Fibroblast of upper back skin (primary cell): ENCODE results near the gene CGB1.
A peak's percentile ranks its signal among the peaks of the same experiment; 100 is the strongest.
"Not testable (repeated sequence)": the region's sequence is repeated elsewhere in the genome, so short reads cannot be mapped to it uniquely, and the experiment has no call there.

Experiments used
- DNase-seq: peaks from one replicate; pipeline ENCODE4 v3.0.0-alpha.2; 2013

Gene CGB1

DNA sequence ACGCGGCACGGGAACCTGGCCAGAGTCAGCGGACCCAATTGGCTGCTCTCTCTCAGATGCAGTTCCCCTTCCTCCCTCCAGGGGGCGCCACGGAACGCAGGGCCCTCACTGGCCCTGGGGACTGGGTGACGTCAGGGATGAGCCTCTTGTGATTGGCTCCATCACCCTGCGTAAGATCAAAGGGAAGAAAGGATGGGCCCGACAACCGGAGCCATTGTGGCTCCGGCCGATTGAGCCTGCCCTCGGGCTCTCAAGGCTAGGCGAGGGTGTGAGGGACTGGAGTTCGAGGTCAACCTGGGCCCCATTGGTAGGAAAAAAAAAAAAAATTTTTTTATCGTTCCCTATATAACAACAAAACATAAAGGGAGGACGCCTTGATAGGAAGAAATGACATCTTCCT lies at the start of gene CGB1:
Gene CGB1, minus strand, starts transcription at position 81 of the 400 bp plus-strand sequence. CDS start 184 bp downstream, outside the sequence.
- not testable (repeated sequence) for DNase-seq

DNA sequence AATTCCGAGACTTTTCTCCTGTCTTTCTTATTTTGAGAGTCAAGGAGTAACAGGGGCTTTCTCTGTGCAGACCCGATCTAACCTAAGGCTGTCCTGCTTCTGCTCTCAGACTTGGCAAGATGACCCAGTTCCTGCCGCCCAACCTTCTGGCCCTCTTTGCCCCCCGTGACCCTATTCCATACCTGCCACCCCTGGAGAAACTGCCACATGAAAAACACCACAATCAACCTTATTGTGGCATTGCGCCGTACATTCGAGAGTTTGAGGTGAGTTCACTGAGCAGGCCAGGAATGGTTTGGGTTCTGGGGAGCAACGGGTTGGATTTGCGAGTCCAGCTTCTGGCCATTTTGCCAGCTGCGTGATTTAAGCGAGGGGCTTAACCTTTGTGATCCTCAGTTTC lies 49.6 kb upstream of the CGB1 start:
- DNase-seq, result no peak

DNA sequence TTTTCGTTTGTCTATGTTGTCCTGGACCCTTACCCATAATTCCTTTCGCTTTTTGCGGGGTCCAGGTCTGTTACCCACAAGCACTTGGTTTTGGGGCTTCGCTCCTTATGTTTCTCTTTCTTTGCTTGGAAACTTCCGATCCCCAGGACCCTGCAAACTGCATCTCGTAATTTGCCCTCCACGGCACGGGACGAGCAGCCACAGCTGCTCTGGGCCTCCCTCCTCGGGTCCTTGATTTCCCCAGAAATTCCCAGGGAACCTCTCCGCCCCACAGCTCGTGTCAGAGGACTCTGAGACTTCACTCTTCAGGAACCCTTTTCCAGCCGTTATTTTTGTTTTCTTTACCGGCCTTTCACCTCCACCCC lies 49.2 kb upstream of the CGB1 start:
- no peak for DNase-seq

DNA sequence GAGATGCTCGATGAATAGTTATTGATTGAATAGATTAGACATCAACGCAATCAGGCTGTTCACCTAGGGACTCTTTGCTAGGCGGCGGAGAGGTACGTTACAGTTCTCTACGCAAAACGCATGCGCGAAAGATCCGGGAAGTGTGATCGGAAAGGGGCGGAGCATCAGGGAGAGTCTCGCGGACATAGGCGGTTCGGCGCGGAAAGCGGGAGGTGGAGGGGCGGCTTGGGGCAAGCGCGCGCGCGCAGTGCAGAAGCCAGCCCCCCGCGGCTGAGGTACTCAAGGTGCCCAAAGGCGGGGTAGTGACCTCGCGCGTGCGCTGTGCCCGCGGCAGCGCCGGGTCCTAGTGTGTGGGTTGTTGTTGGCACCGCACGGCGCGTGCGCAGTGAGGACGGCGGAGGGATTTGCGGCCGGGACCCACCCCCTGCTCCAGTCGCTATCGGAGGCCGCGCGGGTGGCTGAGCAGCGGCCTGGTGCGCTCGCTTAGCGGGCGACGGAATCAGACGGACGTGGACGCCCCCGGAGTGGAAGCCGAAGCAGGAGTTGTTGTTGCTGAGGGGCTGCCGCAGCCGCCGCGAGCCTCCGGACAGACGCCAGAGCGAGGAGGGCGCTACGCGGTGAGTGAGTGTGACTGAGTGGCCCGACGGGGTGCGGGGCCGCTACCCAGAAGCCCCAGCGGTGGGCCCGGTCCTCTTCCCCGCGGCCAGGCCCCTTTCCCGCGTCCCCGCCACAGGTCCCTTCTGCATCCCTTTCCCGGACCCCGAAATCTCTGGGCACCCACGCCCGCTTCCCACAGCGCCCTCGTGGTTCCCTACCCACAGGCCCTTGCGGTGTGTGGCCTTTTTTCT lies 48.5 kb upstream of the CGB1 start, which contains the start of gene SNRNP70:
Gene SNRNP70, plus strand, starts transcription at position 432 of the 848 bp plus-strand sequence. CDS start 964 bp downstream, outside the sequence.
- peak; percentile 99 for DNase-seq

DNA sequence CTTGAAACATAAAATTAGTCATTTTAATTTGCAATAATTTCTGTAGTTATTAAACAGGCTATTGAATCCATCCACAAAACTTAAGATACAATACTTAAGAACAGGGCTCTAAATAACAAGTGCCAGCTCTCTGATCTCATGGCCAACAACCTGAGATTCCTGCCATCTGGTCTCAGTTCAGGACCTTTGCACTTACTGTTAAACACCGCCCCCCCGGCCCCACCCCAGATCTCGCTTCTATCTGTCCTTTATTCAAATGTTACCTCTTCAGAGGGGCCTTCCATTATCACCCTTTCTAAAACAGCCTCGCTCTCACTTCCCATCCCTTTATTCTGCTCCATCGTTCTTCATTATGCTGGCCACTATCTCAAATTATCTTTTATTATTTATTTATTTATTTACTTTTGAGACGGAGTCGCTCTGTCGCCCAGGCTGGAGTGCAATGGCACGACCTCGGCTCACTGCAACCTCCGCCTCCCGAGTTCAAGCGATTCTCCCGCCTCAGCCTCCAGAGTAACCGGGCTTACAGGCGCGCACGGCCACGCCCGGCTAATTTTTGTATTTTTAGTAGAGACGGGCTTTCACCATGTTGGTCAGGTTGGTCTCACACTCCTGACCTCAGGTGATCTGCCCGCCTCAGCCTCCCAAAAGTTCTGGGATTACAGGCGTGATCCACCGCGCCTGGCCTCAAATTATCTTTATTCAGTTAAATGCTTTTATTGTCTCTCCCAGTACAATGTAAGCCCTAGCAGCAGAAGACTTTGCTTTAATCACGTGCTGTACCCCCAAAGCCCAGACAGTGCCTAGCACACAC lies 47.7 kb upstream of the CGB1 start:
- DNase-seq, result no peak

DNA sequence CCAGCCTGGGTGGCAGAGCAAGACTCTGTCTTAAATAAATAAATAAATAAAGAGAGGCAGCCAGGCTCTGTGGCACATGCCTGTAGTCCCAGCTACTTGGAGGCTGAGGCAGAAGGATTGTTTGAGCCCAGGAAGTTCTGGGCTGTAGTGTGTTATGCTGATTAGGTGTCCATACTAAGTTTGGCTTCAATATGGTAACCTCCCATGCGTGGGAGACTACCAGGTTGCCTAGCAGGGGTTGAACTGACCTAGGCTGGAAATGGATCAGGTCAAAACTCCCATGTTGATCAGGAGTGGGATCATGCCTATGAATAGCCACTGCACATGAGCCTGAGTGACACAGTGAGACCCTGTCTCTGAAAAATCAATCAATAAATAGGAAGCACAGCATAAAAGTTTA lies 44.6 kb upstream of the CGB1 start:
- DNase-seq, result no peak

DNA sequence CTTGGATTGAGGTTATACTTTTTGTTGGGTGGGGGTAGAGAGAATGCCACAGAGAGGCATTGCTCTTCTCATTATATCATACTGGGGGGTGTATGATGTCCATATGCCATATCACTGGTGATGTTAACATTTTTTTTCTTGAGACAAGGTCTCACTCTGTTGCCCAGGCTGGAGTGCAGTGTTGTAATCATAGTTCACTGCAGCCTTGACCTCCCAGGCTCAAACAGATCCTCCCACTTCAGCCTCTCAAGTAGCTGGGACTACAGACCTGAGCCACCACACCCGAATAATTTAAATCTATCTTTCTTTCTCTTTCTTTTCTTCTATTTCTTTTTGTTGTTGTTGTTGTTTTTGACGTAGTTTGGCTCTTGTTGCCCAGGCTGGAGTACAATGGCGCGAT lies 43.7 kb upstream of the CGB1 start:
- DNase-seq, result no peak

DNA sequence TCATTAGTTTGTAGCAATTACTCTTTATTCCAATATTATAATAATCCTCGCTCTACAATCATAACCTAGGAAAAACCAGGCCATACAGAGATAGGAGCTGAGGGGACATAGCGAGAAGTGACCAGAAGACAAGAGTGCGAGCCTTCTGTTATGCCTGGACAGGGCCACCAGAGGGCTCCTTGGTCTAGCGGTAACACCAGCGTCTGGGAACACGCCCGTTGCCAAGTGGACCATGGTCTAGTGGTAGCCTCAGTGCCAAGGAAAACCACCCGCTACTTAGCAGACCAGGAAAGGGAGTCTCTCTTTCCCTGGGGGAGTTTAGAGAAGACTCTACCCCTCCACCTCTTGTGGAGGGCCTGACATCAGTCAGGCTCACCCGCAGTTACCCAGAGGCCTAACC lies 38.2 kb upstream of the CGB1 start:
- DNase-seq, result peak; percentile 55

DNA sequence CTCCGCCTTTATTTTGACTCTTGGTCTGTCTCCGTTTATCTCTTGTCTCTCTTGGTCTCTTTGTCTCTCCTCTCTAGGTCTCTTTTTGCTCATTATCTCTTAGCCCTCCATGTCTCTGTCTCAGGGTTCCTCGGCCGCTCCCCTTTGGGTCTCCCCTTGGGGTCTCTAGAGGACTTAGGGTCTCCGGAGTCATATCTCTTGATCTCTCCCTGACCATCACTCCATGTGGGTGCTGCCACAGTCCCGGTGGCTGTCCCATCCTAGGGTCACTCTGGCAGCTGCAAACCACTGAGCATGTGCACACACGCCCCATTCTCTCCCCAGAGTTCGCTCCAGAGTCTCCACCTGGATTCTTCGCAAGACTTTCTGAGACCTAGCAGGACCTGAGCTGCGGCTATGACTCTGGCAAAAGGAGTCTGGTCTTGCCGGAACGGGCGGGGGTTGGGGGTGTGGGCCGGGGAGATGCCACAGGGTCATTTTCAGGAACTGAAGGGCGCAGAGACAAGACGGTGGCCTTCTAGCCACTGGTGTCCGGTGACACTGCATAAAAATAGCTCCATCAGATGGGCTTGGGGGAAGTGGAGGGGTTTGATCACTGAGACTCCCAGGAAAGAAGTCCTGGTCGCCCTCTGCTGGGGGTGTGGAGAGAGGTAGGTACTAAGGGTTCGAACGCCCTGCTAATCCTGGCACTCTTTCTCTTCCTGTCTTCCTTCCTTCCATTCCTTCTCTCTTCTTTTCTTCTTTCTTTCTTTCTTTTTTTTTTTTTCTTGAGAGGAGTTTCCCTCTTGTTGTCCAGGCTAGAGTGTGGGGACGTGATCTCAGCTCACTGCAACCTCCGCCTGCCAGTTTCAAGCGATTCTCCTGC lies 37.1 kb upstream of the CGB1 start:
- DNase-seq, result no peak

DNA sequence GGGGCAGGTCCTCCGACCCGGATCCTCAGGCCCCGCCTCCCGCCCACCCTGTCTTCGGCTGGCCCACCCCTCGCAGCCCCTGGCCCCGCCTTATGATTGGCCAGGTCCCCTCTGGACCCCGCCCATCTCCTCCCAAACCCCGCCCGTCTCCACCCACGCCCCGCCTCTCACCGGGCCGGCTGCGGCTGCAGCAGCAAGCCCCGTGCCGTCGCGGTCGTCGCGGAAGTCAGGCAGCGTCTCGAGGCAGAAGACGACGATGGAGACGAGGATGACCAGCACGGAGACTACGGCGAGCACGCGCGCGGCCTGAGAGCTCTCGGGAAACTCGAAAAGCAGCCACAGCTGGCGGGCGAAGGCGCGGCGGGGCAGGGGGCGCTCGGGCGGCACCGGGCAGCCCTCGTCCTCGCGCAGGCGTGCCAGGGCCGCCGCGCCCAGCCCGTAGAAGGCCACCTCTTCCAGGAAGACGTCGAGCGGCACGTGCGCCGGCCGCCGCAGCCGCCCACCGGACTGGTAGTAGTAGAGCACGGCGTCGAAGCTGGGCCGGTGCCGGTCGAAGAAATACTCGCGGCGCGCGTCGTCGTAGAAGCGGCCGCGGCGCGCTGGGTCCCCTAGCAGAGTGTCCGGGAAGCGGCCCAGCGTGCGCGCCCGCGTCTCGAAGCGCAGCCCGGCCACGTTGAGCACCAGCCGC lies 35.3 kb upstream of the CGB1 start:
- DNase-seq, result no peak

DNA sequence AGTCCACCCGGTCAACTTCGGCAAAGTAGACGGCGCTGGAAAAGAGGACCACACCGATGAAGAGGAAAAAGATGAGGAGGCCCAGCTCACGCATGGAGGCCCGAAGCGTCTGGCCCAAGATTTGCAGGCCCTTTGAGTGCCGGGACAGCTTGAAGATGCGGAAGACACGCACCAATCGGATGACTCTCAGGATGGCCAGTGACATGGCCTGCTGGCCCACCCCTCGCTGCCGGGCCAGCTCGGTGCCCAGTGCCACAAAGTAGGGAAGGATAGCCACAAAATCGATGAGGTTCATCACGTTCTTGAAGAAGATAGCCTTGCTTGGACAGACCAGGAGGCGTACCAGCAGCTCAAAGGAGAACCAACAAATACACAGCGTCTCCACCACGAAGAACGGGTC lies 33.7 kb upstream of the CGB1 start:
- no peak for DNase-seq

DNA sequence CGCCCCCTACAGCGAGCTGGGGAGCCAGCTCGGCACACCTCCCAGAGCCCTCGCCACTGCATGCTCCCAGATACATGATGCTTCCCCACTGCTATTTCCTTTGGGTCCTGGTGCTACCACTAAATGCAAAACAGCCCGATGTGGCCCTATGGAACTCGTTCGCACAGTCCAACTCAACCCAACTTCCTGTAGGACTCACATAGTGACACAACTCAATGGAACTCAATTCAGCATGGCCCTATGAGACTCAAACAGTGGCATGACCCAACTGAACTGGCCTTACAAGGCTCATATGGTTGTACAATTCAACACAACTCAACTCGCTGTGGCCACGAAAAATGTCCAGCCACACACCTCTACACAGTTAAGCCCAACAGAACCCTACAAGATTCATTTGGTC lies 32.3 kb upstream of the CGB1 start:
- no peak for DNase-seq

DNA sequence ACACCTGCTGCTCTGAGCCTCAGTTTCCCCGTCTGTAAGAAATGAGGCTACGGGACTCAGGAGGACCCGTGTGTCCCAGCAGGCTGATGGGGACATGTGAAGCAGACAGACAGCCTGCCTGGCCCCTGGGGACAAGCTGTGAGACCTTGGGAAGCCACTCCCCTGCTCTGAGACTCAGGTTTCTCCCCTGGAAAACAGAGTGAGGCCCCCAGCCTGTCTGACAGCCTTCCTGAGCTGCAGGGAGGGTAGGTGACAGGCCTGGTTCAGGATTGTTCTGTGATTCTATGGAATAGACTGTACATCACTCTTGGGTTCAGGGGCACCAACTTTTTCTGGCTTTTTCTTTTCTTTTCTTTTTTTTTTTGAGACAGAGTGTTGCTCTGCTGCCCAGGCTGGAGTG lies 30.9 kb upstream of the CGB1 start:
- DNase-seq, result no peak

DNA sequence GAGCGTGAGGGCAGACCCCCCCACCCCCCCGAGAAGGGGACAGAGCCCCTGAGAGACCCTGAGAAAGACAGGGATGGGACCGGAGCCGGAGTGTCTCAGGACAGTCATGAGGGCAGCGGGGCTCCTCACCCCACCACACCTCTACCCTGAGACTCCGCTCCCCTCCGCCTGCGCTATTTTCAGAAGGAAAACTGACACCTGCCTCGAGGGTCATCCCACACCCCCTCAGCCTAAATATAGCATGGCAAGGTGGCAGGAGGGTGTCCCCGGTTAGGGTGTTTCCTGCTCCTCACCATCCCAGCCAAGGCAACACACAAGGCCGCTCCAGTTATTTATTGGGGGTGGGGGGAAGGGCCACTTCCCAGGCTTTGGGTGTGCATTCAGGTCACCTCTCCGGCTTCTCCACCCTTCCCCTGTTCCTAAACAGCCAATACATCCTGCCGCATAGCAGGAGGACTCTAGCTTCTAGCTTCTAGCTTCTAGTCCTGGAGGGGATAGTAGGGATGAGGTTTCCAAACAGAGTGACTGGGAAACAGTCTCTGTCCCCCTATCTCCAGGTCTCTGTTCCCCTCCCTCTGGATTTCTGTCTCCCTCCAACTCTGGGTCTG lies 29.3 kb upstream of the CGB1 start:
- DNase-seq, result no peak

DNA sequence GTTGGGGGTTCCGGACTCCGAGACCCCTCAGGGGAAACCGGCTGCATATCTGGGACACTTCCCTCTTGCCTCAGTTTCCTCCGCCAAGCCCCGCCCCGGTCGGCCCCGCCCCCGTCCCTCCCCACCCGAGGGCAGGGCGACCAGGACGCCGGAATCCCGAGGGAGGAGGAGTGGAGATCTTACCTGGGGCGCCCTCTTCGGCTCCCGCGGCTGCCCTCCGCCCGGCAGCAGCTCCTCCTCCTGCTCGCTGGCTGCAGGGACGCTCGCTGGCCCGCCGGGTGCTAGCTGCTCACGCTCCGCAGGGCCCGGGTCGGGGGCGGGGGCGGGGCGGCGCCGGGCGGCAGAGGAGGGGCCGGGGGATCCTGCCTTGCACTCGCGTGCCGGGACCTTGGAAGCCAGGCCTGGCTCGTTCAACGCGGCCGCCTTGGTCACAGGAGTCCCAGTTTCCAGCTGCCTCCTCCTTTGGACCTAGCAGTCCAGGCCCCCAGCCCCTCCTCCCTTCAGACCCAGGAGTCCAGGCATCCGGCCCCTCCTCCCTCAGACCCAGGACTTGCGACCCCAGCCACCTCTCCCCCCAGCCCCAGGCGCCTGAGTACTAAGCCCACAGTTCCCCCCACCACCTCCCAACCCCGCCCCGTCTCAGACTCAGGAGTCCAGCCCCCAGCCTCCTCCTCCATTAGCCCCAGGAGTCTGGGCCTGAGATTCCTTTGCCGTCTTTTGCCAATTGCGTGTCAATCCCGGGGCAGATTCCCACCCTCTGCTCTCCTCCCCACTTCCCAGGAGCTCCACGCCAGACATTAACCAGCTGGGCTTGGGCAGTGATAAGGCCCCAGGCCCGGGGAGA lies 28.3 kb upstream of the CGB1 start, which contains the start of gene NTF4:
Gene NTF4, minus strand, starts transcription at position 51 of the 844 bp plus-strand sequence. CDS start 2,821 bp downstream, outside the sequence.
- peak; percentile 33 for DNase-seq

DNA sequence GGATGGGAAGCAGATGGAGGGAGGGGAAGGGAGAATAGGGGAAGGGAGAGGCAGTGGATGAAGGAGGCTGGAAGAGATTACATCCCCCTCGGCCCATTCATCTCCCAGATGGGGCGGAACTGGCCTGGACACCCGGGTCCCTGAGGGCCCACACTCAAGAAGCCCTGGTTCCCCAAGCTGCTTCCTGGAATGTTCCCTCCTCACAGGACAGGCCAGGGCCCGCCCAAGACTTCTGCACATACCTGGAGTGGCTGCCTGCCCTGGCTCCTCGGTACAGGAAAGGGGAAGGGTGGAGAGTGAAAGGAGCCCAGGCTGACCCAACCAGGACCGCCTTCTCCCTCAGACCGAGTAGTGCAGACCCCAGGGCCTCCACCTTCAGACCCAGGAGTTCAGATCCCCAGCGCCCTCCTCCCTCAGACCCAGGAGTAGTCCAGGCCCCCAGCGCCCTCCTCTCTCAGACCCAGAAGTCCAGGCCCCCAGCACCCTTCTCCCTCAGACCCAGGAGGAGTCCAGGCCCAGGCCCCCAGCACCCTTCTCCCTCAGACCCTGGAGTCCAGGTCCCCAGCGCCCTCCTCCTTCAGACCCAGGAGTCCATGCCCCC lies 27.4 kb upstream of the CGB1 start:
- DNase-seq, result no peak

DNA sequence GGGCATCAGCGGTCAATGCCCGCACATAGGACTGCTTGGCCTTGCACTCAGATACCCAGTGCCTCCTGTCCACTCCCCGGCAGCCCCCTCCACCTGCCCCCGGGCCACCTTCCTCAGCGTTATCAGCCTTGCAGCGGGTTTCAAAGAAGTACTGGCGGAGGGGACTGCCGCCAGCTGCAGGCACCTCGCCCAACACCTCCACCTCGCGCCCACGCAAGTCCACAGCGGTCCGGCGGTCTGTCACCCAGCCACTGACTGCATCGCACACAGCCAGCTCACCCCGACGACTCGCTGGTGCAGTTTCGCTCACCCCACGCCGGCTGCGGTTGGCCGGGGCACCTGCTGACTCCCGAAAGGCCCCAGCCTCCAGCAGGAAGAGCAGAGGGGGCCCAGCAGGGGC lies 24.8 kb upstream of the CGB1 start:
- DNase-seq, result no peak

DNA sequence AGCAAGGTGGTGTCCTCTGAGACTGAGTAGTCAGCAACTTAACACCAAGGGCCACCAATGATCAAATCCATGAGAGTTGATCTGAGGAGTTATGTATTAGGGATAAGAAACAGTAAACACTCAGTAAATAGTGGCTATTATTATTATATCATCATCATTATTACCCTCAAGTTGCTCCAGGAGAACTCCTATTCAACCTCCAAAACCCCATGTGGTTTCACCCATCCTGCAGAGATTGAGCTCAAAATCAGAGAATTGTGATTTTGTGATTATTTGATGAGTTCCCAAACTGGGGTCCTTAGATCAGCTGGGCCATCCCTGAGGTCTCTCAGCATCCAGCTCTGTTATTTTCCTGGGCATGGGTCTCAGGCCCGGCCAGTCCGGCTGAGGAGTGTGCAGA lies 24.3 kb upstream of the CGB1 start:
- no peak for DNase-seq

DNA sequence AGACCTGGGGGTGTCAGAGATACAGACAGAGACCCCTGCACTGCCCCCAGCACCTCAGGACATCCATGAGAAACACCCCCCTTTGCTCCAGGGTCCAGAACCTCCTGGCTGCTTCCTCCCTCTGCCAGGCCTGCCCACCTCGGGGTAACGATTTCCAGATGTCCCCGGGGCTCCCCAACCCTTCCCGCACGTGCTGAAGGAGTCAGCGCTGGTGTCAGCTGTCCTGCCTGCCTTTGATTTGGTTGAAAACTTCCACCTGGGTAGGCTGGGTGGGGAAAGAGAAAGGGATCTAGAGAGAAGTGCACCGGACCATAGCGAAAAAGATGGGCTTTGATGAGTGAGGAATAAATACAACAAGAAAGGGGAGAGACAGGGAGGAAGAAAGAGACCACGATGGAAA lies 22.4 kb upstream of the CGB1 start:
- no peak for DNase-seq

DNA sequence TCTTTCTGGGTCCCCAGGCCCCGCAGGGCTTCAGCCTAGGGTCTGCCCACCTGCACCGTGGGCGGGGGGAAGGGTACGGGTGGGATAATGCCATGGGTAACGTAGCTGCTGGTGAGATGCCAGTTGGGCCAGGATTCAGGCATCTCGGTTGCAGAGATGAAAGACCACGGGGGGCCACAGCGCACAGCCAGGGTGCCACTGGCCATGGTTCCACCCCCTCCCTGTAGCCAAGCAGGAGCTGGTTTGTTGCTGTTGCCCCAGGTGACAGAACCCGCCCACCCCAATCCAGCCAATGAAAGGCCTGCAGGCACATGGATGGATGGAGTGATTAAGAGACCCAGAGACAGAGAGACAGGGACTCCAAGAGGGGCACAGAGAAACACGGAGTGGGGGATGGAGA lies 21.9 kb upstream of the CGB1 start:
- DNase-seq, result peak; percentile 51
